DND-41 (cell line): ENCODE data around the gene ISX.

Experiments used
- EZH2 ChIP-seq: IDR thresholded peaks from 3 replicates; pipeline ENCODE4 v1.6.1; 2012; ENCODE audit warnings: borderline replicate concordance, low read depth, mild to moderate bottlenecking, moderate library complexity, low read length, inconsistent platforms; ENCODE audit not compliant: severe bottlenecking
- TF ChIP-seq, protein P1 (sequence below): IDR thresholded peaks from 2 replicates; pipeline ENCODE4 v1.5.1; 2012; ENCODE audit warnings: borderline replicate concordance, low read length, moderate library complexity, mild to moderate bottlenecking; ENCODE audit not compliant: poor library complexity, severe bottlenecking; ENCODE audit errors: extremely low read depth

GRCh38 chr22:35020517-35020916 is 45.4 kb upstream of the ISX start:
- TF ChIP-seq, protein P1, sequence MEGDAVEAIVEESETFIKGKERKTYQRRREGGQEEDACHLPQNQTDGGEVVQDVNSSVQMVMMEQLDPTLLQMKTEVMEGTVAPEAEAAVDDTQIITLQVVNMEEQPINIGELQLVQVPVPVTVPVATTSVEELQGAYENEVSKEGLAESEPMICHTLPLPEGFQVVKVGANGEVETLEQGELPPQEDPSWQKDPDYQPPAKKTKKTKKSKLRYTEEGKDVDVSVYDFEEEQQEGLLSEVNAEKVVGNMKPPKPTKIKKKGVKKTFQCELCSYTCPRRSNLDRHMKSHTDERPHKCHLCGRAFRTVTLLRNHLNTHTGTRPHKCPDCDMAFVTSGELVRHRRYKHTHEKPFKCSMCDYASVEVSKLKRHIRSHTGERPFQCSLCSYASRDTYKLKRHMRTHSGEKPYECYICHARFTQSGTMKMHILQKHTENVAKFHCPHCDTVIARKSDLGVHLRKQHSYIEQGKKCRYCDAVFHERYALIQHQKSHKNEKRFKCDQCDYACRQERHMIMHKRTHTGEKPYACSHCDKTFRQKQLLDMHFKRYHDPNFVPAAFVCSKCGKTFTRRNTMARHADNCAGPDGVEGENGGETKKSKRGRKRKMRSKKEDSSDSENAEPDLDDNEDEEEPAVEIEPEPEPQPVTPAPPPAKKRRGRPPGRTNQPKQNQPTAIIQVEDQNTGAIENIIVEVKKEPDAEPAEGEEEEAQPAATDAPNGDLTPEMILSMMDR, result no peak
- no peak for TF ChIP-seq EZH2
